ENCODE results near the gene VAV2.

VAV2 gene

DNA sequence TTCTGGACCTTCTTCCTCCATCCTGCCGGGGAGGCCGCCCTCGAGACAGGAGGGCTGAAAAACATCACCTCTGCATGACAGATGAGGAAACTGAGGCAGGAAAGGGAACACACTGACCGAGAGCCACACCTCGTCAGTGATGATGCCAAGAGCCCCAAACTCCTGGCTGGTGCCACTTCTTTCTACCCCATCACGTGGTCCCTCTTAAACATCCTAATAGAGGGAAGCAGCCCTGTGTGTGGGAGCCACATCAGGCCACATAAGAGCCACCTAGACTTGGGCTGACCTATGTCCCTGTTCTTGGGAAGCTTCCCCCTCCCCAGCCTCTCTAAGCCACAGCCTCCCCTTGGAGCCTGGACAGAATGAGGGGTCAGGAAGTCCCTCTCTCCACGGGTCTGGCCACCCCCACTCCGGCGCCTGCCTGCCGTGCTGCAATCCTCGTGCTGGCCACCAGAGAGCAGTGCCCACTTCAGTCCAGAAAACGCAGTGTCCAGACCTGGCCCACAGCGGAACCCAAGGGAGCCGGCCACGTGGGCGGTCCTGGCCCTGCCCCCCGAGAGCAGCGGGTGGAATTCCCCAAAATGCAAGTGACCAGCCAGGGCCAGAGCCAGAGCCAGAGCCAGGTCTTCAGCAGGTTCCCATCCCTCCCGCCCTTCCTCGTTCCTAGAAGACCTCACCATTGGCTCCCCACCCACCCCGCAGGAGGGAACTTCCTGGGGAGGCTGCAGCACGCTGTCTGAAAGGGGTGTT, 199.2 kb downstream of the VAV2 start:
- Histone ChIP-seq H2AK5ac (ENCODE audit: low read length) (no peak overlapping the region), H3K18ac (ENCODE audit: low read length) (no peak overlapping the region), H3K36me3 (ENCODE audit: control insufficient read depth, insufficient read depth, low read length) (no peaks in the 10 kb centered on the region), H3K9ac (ENCODE audit: low read length) (no peak overlapping the region), H4K8ac (ENCODE audit: low read depth, low read length) (no peak overlapping the region), H3K4ac (ENCODE audit: low read depth, low read length) (no peak overlapping the region), H3K27ac (ENCODE audit: low read depth, low read length) (no peak overlapping the region), H2BK5ac (ENCODE audit: low read length) (no peak overlapping the region), H3K23ac (ENCODE audit: low read length) (no peak overlapping the region), H3K27me3 (ENCODE audit: insufficient read depth, low read length, poor library complexity) (no peaks in the 10 kb centered on the region), H2BK15ac (replicated peaks; ENCODE audit: low read depth) (no peak overlapping the region), H2BK120ac (ENCODE audit: low read depth, low read length) (no peak overlapping the region), H4K5ac (ENCODE audit: low read length) (no peak overlapping the region), H3K79me1 (ENCODE audit: low read length) (no peaks in the 10 kb centered on the region), H3K4me1 (ENCODE audit: control insufficient read depth, low read depth, low read length) (no peaks in the 10 kb centered on the region), H3K4me2 (ENCODE audit: low read length) (no peak overlapping the region), H3K56ac (ENCODE audit: low read length) (no peak overlapping the region), H3K79me2 (ENCODE audit: control insufficient read depth, insufficient read depth, low read length) (no peaks in the 10 kb centered on the region), H3K4me3 (ENCODE audit: low read length) (no peak overlapping the region)
- WGBS (ENCODE audit: extremely low coverage, insufficient coverage, low lambda C conversion rate), result no CpG with 5 or more reads among the region's 22 CpGs
- peak; percentile 47 for DNase-seq

- Histone ChIP-seq H4K8ac (ENCODE audit: low read depth, low read length) (no peak overlapping the region), H2BK5ac (ENCODE audit: low read length) (no peak overlapping the region), H3K4me2 (ENCODE audit: low read length) (no peak overlapping the region), H3K23ac (ENCODE audit: low read length) (no peak overlapping the region), H3K27ac (ENCODE audit: low read depth, low read length) (no peak overlapping the region), H3K56ac (ENCODE audit: low read length) (no peak overlapping the region), H3K4me3 (ENCODE audit: low read length) (no peak overlapping the region), H3K27me3 (ENCODE audit: insufficient read depth, low read length, poor library complexity) (no peaks in the 10 kb centered on the region), H2AK5ac (ENCODE audit: low read length) (no peak overlapping the region), H4K5ac (ENCODE audit: low read length) (no peak overlapping the region), H3K9ac (ENCODE audit: low read length) (no peak overlapping the region), H3K36me3 (ENCODE audit: control insufficient read depth, insufficient read depth, low read length) (no peaks in the 10 kb centered on the region), H3K79me1 (ENCODE audit: low read length) (no peaks in the 10 kb centered on the region), H2BK120ac (ENCODE audit: low read depth, low read length) (no peak overlapping the region), H3K4ac (ENCODE audit: low read depth, low read length) (no peak overlapping the region), H2BK15ac (replicated peaks; ENCODE audit: low read depth) (no peak overlapping the region), H3K79me2 (ENCODE audit: control insufficient read depth, insufficient read depth, low read length) (no peaks in the 10 kb centered on the region), H3K4me1 (ENCODE audit: control insufficient read depth, low read depth, low read length) (no peaks in the 10 kb centered on the region), H3K18ac (ENCODE audit: low read length) (no peak overlapping the region)
- WGBS (ENCODE audit: extremely low coverage, insufficient coverage, low lambda C conversion rate), result no CpG with 5 or more reads among the region's 18 CpGs
- DNase-seq, result no peak
Observed at GRCh38 chr9:133791735-133792649, 200.1 kb downstream of the VAV2 start.

GRCh38 chr9:133791069-133791468, 201.1 kb downstream of the VAV2 start:
- no peak overlapping the region for H3K27ac ChIP-seq (ENCODE audit: low read depth, low read length)
- H3K79me1 ChIP-seq (ENCODE audit: low read length), result no peaks in the 10 kb centered on the region
- H4K5ac ChIP-seq (ENCODE audit: low read length), result no peak overlapping the region
- H3K4me1 ChIP-seq (ENCODE audit: control insufficient read depth, low read depth, low read length), result no peaks in the 10 kb centered on the region
- H3K36me3 ChIP-seq (ENCODE audit: control insufficient read depth, insufficient read depth, low read length), result peaks cover under 1% of the 10 kb centered on the region
- H4K8ac ChIP-seq (ENCODE audit: low read depth, low read length), result no peak overlapping the region
- H3K27me3 ChIP-seq (ENCODE audit: insufficient read depth, low read length, poor library complexity), result no peaks in the 10 kb centered on the region
- H3K9ac ChIP-seq (ENCODE audit: low read length), result no peak overlapping the region
- H3K56ac ChIP-seq (ENCODE audit: low read length), result no peak overlapping the region
- no peak overlapping the region for H3K18ac ChIP-seq (ENCODE audit: low read length)
- no peak overlapping the region for H3K4ac ChIP-seq (ENCODE audit: low read depth, low read length)
- H2BK15ac ChIP-seq (replicated peaks; ENCODE audit: low read depth), result no peak overlapping the region
- no peak overlapping the region for H3K4me3 ChIP-seq (ENCODE audit: low read length)
- no peak for DNase-seq
- no CpG with 5 or more reads among the region's 13 CpGs for WGBS (ENCODE audit: extremely low coverage, insufficient coverage, low lambda C conversion rate)
- no peak overlapping the region for H2BK5ac ChIP-seq (ENCODE audit: low read length)
- no peak overlapping the region for H2BK120ac ChIP-seq (ENCODE audit: low read depth, low read length)
- no peak overlapping the region for H2AK5ac ChIP-seq (ENCODE audit: low read length)
- no peak overlapping the region for H3K4me2 ChIP-seq (ENCODE audit: low read length)
- no peaks in the 10 kb centered on the region for H3K79me2 ChIP-seq (ENCODE audit: control insufficient read depth, insufficient read depth, low read length)
- H3K23ac ChIP-seq (ENCODE audit: low read length), result no peak overlapping the region

DNA sequence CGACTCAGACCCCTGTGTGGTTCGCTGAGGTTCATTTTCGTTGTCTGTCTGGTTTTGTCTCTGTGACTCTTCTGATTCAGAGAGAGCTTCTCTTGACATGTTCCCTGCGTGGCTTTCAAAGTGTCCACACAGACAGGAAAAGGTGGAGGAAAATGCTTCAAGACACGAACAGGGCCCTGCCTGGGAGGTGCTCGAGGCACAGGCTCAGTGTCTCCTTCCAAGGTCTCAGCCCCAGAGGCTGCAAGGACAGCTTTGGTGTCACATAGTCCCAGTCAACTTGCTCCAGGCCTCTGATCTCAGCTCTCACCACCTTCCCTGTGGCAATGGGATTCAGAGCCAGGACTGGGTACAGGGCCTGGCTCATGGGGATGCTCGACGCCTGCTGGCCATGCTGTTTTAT, 202.3 kb downstream of the VAV2 start:
- no peak overlapping the region for H3K18ac ChIP-seq (ENCODE audit: low read length)
- H3K4me3 ChIP-seq (ENCODE audit: low read length), result no peak overlapping the region
- no peak overlapping the region for H2BK120ac ChIP-seq (ENCODE audit: low read depth, low read length)
- H3K23ac ChIP-seq (ENCODE audit: low read length), result no peak overlapping the region
- DNase-seq, result no peak
- WGBS (ENCODE audit: extremely low coverage, insufficient coverage, low lambda C conversion rate), result no CpG with 5 or more reads among the region's 8 CpGs
- no peak overlapping the region for H3K4ac ChIP-seq (ENCODE audit: low read depth, low read length)
- no peak overlapping the region for H2AK5ac ChIP-seq (ENCODE audit: low read length)
- no peak overlapping the region for H2BK15ac ChIP-seq (replicated peaks; ENCODE audit: low read depth)
- H3K27me3 ChIP-seq (ENCODE audit: insufficient read depth, low read length, poor library complexity), result no peaks in the 10 kb centered on the region
- no peak overlapping the region for H3K4me2 ChIP-seq (ENCODE audit: low read length)
- no peaks in the 10 kb centered on the region for H3K79me2 ChIP-seq (ENCODE audit: control insufficient read depth, insufficient read depth, low read length)
- no peak overlapping the region for H4K5ac ChIP-seq (ENCODE audit: low read length)
- no peak overlapping the region for H3K27ac ChIP-seq (ENCODE audit: low read depth, low read length)
- no peaks in the 10 kb centered on the region for H3K79me1 ChIP-seq (ENCODE audit: low read length)
- no peak overlapping the region for H3K56ac ChIP-seq (ENCODE audit: low read length)
- peaks cover 1% of the 10 kb centered on the region for H3K36me3 ChIP-seq (ENCODE audit: control insufficient read depth, insufficient read depth, low read length)
- H4K8ac ChIP-seq (ENCODE audit: low read depth, low read length), result no peak overlapping the region
- no peaks in the 10 kb centered on the region for H3K4me1 ChIP-seq (ENCODE audit: control insufficient read depth, low read depth, low read length)
- H3K9ac ChIP-seq (ENCODE audit: low read length), result no peak overlapping the region
- no peak overlapping the region for H2BK5ac ChIP-seq (ENCODE audit: low read length)

GRCh38 chr9:133788819-133789717, 203.1 kb downstream of the VAV2 start:
- Histone ChIP-seq H3K4ac (ENCODE audit: low read depth, low read length) (no peak overlapping the region), H2BK15ac (replicated peaks; ENCODE audit: low read depth) (no peak overlapping the region), H3K4me2 (ENCODE audit: low read length) (no peak overlapping the region), H3K4me3 (ENCODE audit: low read length) (no peak overlapping the region), H3K23ac (ENCODE audit: low read length) (no peak overlapping the region), H3K79me1 (ENCODE audit: low read length) (no peaks in the 10 kb centered on the region), H3K4me1 (ENCODE audit: control insufficient read depth, low read depth, low read length) (no peaks in the 10 kb centered on the region), H3K36me3 (ENCODE audit: control insufficient read depth, insufficient read depth, low read length) (peaks cover 1% of the 10 kb centered on the region), H3K18ac (ENCODE audit: low read length) (no peak overlapping the region), H3K27ac (ENCODE audit: low read depth, low read length) (no peak overlapping the region), H3K9ac (ENCODE audit: low read length) (no peak overlapping the region), H4K5ac (ENCODE audit: low read length) (no peak overlapping the region), H2AK5ac (ENCODE audit: low read length) (no peak overlapping the region), H2BK120ac (ENCODE audit: low read depth, low read length) (no peak overlapping the region), H2BK5ac (ENCODE audit: low read length) (no peak overlapping the region), H3K27me3 (ENCODE audit: insufficient read depth, low read length, poor library complexity) (no peaks in the 10 kb centered on the region), H3K56ac (ENCODE audit: low read length) (no peak overlapping the region), H3K79me2 (ENCODE audit: control insufficient read depth, insufficient read depth, low read length) (no peaks in the 10 kb centered on the region), H4K8ac (ENCODE audit: low read depth, low read length) (no peak overlapping the region)
- DNase-seq, result no peak
- WGBS (ENCODE audit: extremely low coverage, insufficient coverage, low lambda C conversion rate), result no CpG with 5 or more reads among the region's 34 CpGs

Data from mesendoderm (in vitro differentiated cells).